Right atrium auricular region (tissue), 2 donors: Measurements from ENCODE around the gene OSTN. TPM values are rescaled to one million over a fixed set of nuclear protein-coding genes. Genes with fewer than 3 reads are reported as not detected.

Source experiments
- DNase-seq: peaks from one replicate; pipeline ENCODE4 v3.0.0-alpha.2; 2019; ENCODE audit warnings: low spot score
- H3K27ac ChIP-seq, 2 donors: fragments of 200-600 bp; sonication (generic); 1 replicate in 1 of 2; 2 replicates in 1 of 2; pipeline ENCODE4 v1.5.1; 2016 to 2019
- H3K27me3 ChIP-seq, 2 donors: fragments of 200-600 bp; sonication (generic); one replicate each; pipeline versions ENCODE4 v1.5.1 to v1.6.0; 2017 to 2019
- H3K36me3 ChIP-seq: fragments of 200-600 bp; sonication (generic); one replicate; pipeline ENCODE4 v1.5.1; 2016
- H3K4me1 ChIP-seq, 2 donors: fragments of 200-600 bp; sonication (generic); one replicate each; pipeline versions ENCODE4 v1.5.1 to v1.6.0; 2017 to 2019
- H3K4me3 ChIP-seq, 2 donors: fragments of 200-600 bp; sonication (generic); 1 replicate in 1 of 2; 2 replicates in 1 of 2; pipeline ENCODE4 v1.5.1; 2017 to 2019; ENCODE audit warnings: mild to moderate bottlenecking in 1 of 2, moderate library complexity in 1 of 2
- H3K9me3 ChIP-seq, 2 donors: fragments of 200-600 bp; sonication (generic); one replicate each; pipeline ENCODE4 v1.5.1; 2019
- CTCF ChIP-seq, 2 donors: fragments of 200-600 bp; sonication (generic); IDR thresholded peaks; one replicate each; pipeline ENCODE4 v1.5.1; 2019; ENCODE audit warnings: antibody characterized with exemption in 2 of 2
- total RNA-seq, 2 donors: library from RNA; depleted of rRNA; stranded (reverse); fragments of >200 nt; gene quantifications; one replicate each; pipeline ENCODE4 v1.1.0, GENCODE V29; 2016

Gene OSTN
- under 1 TPM in 1 of 2 donors, not detected in 1; 0.22 TPM for total RNA-seq

- Histone ChIP-seq H3K27ac (no peak within 1 kb of the TSS), H3K4me1 (no peaks in the 10 kb centered on the region), H3K9me3 (no peaks in the 10 kb centered on the region), H3K36me3 (no peaks in the 10 kb centered on the region), H3K4me3 (no peak within 1 kb of the TSS), H3K27me3 (no peaks in the 10 kb centered on the region)
- DNase-seq: no peak
- TF ChIP-seq CTCF (IDR thresholded peaks at IDR 0.05): no peak
These were observed at the start of gene OSTN for GRCh38 chr3:191198932-191199331. Gene OSTN, plus strand, starts transcription at chr3:191199241. Its CDS starts 13,292 bp downstream, at chr3:191212533.

GRCh38 chr3:191151653-191152052 is 47.4 kb upstream of the OSTN start:
- H3K4me3 ChIP-seq: no peak overlapping the region
- TF ChIP-seq CTCF (IDR thresholded peaks at IDR 0.05): no peak
- H3K27me3 ChIP-seq: no peaks in the 10 kb centered on the region
- H3K36me3 ChIP-seq: no peaks in the 10 kb centered on the region
- no peak for DNase-seq
- no peak overlapping the region for H3K27ac ChIP-seq
- H3K9me3 ChIP-seq: peaks cover 0 to 25% of the 10 kb centered on the region in 2 donors
- no peaks in the 10 kb centered on the region for H3K4me1 ChIP-seq

DNA sequence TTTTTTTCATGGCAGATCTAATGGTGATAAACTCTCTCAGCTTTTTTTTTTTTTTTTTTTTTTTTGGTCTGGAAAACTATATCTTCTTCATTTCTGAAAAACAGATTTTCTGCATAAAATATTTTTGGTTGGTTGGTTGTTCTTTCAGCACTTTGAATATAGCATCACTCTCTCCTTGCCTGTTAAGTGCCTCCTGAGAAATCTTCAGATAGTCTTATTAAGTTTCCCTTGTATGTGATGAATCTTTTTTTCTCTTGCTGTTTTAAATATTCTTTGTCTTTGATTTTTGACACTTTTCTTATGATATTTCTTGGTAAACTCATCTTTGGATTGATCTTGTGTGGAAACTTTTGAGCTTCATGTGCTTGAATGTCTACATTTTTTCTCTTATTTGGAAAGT is 44.2 kb upstream of the OSTN start:
- no peak for TF ChIP-seq CTCF (IDR thresholded peaks at IDR 0.05)
- Histone ChIP-seq H3K36me3 (no peaks in the 10 kb centered on the region), H3K27me3 (no peaks in the 10 kb centered on the region), H3K27ac (no peak overlapping the region), H3K9me3 (peaks cover 0 to 25% of the 10 kb centered on the region in 2 donors), H3K4me3 (no peak overlapping the region), H3K4me1 (no peaks in the 10 kb centered on the region)
- DNase-seq: no peak

- no peak overlapping the region for H3K4me3 ChIP-seq
- no peak overlapping the region for H3K27ac ChIP-seq
- H3K36me3 ChIP-seq: no peaks in the 10 kb centered on the region
- DNase-seq: no peak
- TF ChIP-seq CTCF (IDR thresholded peaks at IDR 0.05): no peak
- no peaks in the 10 kb centered on the region for H3K27me3 ChIP-seq
- H3K4me1 ChIP-seq: no peaks in the 10 kb centered on the region
- H3K9me3 ChIP-seq: peaks cover 0 to 31% of the 10 kb centered on the region in 2 donors
These were observed 40.8 kb upstream of the OSTN start for GRCh38 chr3:191158247-191158646.

- peaks cover 0 to 28% of the 10 kb centered on the region in 2 donors for H3K9me3 ChIP-seq
- no peak for DNase-seq
These were observed 40.2 kb upstream of the OSTN start for GRCh38 chr3:191158815-191159214.

More at GRCh38 chr3:191158815-191159214, 40.2 kb upstream of the OSTN start:
- Histone ChIP-seq H3K27ac (no peak overlapping the region), H3K27me3 (no peaks in the 10 kb centered on the region), H3K36me3 (no peaks in the 10 kb centered on the region), H3K4me1 (no peaks in the 10 kb centered on the region), H3K4me3 (no peak overlapping the region)
- TF ChIP-seq CTCF (IDR thresholded peaks at IDR 0.05): no peak
